Uterus (tissue), 2 donors: ENCODE data around the gene ISX.

Experiments used
- POLR2A ChIP-seq, 2 donors: fragments of 450-650 bp; IDR thresholded peaks; one replicate each; pipeline ENCODE4 v1.6.1; 2016; ENCODE audit warnings: antibody characterized with exemption in 2 of 2, mild to moderate bottlenecking in 1 of 2, moderate library complexity in 1 of 2
- TF ChIP-seq, protein P1 (sequence below), 4 experiments: fragments of 200-600 bp in 2 of 4; fragments of 450-650 bp in 2 of 4; sonication (generic) in 2 of 4; IDR thresholded peaks; one replicate each; pipeline ENCODE4 v1.5.1; 2016 to 2019; ENCODE audit warnings: antibody characterized with exemption in 4 of 4, mild to moderate bottlenecking in 2 of 4, moderate library complexity in 1 of 4

DNA sequence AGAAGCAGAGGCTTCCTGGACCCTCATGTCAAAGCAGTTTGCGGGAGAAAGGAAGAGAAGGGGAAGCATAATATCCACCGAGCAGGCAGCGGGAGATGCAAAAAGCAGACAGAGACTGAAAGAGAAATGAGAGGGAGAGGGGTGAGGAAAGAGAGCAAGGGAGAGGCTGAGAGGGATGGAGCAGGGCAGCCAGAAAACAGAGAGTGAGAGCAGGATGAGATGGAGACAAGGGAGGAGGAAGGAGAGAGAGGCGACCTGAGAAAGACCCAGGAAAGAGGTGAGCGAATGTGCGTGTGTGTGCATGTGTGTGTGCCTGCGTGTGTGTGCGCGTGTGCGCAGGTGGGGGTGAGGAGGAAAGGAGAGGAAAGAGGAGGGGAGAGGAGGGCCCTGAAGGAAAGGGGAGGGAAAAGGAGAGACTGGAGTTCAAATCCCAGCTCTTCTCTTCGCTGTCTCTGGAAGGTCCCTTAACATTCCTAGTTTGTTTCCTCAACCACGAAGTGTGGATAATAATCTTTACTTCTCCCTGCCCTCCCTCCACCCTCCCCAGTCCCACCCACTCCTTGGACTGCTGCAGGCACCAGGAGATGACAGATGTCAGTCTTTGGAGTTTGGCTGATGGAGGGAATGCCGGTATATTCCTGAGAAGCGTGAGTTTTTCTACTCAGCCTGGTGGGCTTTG lies 67.9 kb downstream of the ISX start:
- TF ChIP-seq, protein P1, sequence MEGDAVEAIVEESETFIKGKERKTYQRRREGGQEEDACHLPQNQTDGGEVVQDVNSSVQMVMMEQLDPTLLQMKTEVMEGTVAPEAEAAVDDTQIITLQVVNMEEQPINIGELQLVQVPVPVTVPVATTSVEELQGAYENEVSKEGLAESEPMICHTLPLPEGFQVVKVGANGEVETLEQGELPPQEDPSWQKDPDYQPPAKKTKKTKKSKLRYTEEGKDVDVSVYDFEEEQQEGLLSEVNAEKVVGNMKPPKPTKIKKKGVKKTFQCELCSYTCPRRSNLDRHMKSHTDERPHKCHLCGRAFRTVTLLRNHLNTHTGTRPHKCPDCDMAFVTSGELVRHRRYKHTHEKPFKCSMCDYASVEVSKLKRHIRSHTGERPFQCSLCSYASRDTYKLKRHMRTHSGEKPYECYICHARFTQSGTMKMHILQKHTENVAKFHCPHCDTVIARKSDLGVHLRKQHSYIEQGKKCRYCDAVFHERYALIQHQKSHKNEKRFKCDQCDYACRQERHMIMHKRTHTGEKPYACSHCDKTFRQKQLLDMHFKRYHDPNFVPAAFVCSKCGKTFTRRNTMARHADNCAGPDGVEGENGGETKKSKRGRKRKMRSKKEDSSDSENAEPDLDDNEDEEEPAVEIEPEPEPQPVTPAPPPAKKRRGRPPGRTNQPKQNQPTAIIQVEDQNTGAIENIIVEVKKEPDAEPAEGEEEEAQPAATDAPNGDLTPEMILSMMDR (IDR thresholded peaks at IDR 0.05): no peak
- no peak for TF ChIP-seq POLR2A (IDR thresholded peaks at IDR 0.05)
